GM23338 (cell line): ENCODE results near the gene GPHA2.

Source experiments
- CREB1 ChIP-seq: fragments of 250-450 bp; sonication (Bioruptor Pico); IDR thresholded peaks from 2 replicates; pipeline ENCODE4 v1.5.0; 2020; ENCODE audit warnings: low read depth, mild to moderate bottlenecking, moderate library complexity
- EZH2 ChIP-seq: fragments of 200-600 bp; sonication (generic); IDR thresholded peaks from one replicate; pipeline ENCODE4 v1.8.0; 2017; ENCODE audit warnings: antibody characterized with exemption, mild to moderate bottlenecking, low read depth; ENCODE audit not compliant: unreplicated experiment
- EZH2phosphoT487 ChIP-seq: fragments of 200-600 bp; sonication (generic); IDR thresholded peaks from one replicate; pipeline ENCODE4 v1.8.1; 2018; ENCODE audit warnings: antibody characterized with exemption; ENCODE audit not compliant: unreplicated experiment
- JUNB ChIP-seq: IDR thresholded peaks from one replicate; pipeline ENCODE4 v1.6.1; 2016; ENCODE audit warnings: antibody characterized with exemption; ENCODE audit not compliant: unreplicated experiment
- POLR2AphosphoS5 ChIP-seq: IDR thresholded peaks from 2 replicates; pipeline ENCODE4 v1.6.1; 2016; ENCODE audit warnings: antibody characterized with exemption, low read depth
- STAT1 ChIP-seq: IDR thresholded peaks from one replicate; pipeline ENCODE4 v1.6.1; 2016; ENCODE audit warnings: antibody characterized with exemption; ENCODE audit not compliant: unreplicated experiment
- ZNF331 ChIP-seq: fragments of 250-450 bp; sonication (Bioruptor Pico); IDR thresholded peaks from 2 replicates; pipeline ENCODE4 v1.5.0; 2020; ENCODE audit warnings: low read depth, mild to moderate bottlenecking, moderate library complexity
- TF ChIP-seq, protein P1 (sequence below), 2 experiments: fragments of 200-600 bp in 1 of 2; sonication (generic) in 1 of 2; conservative IDR thresholded peaks; 2 replicates each; pipeline versions ENCODE4 v1.5.1 to v1.6.1; 2016 to 2017; ENCODE audit warnings: antibody characterized with exemption in 2 of 2, low read depth in 2 of 2, mild to moderate bottlenecking in 2 of 2, moderate library complexity in 1 of 2
- TF ChIP-seq, protein P2 (sequence below): IDR thresholded peaks from one replicate; pipeline ENCODE4 v1.6.1; 2018; ENCODE audit warnings: antibody characterized with exemption; ENCODE audit not compliant: unreplicated experiment
- TF ChIP-seq, protein P3 (sequence below): fragments of 250-450 bp; sonication (Bioruptor Pico); IDR thresholded peaks from 2 replicates; pipeline ENCODE4 v1.5.0; 2020; ENCODE audit warnings: mild to moderate bottlenecking, moderate library complexity

GRCh38 chr11:64892838-64893193, 42.9 kb downstream of the GPHA2 start:
- TF ChIP-seq, protein P1, sequence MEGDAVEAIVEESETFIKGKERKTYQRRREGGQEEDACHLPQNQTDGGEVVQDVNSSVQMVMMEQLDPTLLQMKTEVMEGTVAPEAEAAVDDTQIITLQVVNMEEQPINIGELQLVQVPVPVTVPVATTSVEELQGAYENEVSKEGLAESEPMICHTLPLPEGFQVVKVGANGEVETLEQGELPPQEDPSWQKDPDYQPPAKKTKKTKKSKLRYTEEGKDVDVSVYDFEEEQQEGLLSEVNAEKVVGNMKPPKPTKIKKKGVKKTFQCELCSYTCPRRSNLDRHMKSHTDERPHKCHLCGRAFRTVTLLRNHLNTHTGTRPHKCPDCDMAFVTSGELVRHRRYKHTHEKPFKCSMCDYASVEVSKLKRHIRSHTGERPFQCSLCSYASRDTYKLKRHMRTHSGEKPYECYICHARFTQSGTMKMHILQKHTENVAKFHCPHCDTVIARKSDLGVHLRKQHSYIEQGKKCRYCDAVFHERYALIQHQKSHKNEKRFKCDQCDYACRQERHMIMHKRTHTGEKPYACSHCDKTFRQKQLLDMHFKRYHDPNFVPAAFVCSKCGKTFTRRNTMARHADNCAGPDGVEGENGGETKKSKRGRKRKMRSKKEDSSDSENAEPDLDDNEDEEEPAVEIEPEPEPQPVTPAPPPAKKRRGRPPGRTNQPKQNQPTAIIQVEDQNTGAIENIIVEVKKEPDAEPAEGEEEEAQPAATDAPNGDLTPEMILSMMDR (conservative IDR thresholded peaks at IDR 0.05; ENCODE audit: low read depth in 2 of 2): no peak
- TF ChIP-seq EZH2phosphoT487: no peak
- no peak for TF ChIP-seq EZH2
- TF ChIP-seq, protein P2, sequence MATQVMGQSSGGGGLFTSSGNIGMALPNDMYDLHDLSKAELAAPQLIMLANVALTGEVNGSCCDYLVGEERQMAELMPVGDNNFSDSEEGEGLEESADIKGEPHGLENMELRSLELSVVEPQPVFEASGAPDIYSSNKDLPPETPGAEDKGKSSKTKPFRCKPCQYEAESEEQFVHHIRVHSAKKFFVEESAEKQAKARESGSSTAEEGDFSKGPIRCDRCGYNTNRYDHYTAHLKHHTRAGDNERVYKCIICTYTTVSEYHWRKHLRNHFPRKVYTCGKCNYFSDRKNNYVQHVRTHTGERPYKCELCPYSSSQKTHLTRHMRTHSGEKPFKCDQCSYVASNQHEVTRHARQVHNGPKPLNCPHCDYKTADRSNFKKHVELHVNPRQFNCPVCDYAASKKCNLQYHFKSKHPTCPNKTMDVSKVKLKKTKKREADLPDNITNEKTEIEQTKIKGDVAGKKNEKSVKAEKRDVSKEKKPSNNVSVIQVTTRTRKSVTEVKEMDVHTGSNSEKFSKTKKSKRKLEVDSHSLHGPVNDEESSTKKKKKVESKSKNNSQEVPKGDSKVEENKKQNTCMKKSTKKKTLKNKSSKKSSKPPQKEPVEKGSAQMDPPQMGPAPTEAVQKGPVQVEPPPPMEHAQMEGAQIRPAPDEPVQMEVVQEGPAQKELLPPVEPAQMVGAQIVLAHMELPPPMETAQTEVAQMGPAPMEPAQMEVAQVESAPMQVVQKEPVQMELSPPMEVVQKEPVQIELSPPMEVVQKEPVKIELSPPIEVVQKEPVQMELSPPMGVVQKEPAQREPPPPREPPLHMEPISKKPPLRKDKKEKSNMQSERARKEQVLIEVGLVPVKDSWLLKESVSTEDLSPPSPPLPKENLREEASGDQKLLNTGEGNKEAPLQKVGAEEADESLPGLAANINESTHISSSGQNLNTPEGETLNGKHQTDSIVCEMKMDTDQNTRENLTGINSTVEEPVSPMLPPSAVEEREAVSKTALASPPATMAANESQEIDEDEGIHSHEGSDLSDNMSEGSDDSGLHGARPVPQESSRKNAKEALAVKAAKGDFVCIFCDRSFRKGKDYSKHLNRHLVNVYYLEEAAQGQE: no peak
- no peak for TF ChIP-seq CREB1
- no peak for TF ChIP-seq JUNB
- TF ChIP-seq POLR2AphosphoS5: no peak
- TF ChIP-seq, protein P3, sequence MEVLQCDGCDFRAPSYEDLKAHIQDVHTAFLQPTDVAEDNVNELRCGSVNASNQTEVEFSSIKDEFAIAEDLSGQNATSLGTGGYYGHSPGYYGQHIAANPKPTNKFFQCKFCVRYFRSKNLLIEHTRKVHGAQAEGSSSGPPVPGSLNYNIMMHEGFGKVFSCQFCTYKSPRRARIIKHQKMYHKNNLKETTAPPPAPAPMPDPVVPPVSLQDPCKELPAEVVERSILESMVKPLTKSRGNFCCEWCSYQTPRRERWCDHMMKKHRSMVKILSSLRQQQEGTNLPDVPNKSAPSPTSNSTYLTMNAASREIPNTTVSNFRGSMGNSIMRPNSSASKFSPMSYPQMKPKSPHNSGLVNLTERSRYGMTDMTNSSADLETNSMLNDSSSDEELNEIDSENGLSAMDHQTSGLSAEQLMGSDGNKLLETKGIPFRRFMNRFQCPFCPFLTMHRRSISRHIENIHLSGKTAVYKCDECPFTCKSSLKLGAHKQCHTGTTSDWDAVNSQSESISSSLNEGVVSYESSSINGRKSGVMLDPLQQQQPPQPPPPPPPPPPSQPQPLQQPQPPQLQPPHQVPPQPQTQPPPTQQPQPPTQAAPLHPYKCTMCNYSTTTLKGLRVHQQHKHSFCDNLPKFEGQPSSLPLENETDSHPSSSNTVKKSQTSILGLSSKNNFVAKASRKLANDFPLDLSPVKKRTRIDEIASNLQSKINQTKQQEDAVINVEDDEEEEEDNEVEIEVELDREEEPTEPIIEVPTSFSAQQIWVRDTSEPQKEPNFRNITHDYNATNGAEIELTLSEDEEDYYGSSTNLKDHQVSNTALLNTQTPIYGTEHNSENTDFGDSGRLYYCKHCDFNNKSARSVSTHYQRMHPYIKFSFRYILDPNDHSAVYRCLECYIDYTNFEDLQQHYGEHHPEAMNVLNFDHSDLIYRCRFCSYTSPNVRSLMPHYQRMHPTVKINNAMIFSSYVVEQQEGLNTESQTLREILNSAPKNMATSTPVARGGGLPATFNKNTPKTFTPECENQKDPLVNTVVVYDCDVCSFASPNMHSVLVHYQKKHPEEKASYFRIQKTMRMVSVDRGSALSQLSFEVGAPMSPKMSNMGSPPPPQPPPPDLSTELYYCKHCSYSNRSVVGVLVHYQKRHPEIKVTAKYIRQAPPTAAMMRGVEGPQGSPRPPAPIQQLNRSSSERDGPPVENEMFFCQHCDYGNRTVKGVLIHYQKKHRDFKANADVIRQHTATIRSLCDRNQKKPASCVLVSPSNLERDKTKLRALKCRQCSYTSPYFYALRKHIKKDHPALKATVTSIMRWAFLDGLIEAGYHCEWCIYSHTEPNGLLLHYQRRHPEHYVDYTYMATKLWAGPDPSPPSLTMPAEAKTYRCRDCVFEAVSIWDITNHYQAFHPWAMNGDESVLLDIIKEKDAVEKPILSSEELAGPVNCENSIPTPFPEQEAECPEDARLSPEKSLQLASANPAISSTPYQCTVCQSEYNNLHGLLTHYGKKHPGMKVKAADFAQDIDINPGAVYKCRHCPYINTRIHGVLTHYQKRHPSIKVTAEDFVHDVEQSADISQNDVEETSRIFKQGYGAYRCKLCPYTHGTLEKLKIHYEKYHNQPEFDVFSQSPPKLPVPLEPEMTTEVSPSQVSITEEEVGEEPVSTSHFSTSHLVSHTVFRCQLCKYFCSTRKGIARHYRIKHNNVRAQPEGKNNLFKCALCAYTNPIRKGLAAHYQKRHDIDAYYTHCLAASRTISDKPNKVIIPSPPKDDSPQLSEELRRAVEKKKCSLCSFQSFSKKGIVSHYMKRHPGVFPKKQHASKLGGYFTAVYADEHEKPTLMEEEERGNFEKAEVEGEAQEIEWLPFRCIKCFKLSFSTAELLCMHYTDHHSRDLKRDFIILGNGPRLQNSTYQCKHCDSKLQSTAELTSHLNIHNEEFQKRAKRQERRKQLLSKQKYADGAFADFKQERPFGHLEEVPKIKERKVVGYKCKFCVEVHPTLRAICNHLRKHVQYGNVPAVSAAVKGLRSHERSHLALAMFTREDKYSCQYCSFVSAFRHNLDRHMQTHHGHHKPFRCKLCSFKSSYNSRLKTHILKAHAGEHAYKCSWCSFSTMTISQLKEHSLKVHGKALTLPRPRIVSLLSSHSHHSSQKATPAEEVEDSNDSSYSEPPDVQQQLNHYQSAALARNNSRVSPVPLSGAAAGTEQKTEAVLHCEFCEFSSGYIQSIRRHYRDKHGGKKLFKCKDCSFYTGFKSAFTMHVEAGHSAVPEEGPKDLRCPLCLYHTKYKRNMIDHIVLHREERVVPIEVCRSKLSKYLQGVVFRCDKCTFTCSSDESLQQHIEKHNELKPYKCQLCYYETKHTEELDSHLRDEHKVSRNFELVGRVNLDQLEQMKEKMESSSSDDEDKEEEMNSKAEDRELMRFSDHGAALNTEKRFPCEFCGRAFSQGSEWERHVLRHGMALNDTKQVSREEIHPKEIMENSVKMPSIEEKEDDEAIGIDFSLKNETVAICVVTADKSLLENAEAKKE (CRISPR knock-in tag): no peak
- no peak for TF ChIP-seq ZNF331 (CRISPR knock-in tag)
- TF ChIP-seq STAT1: no peak
